GM18858 (cell line): ENCODE measurements around the gene REXO1.
"Not testable (repeated sequence)": the region's sequence is repeated elsewhere in the genome, so short reads cannot be mapped to it uniquely, and the experiment has no call there.

Source experiments
- ATAC-seq: cut with Tn5 transposase; IDR thresholded peaks from one replicate; pipeline ENCODE4 v1.9.1; 2021; ENCODE audit not compliant: unreplicated experiment

Gene REXO1

DNA sequence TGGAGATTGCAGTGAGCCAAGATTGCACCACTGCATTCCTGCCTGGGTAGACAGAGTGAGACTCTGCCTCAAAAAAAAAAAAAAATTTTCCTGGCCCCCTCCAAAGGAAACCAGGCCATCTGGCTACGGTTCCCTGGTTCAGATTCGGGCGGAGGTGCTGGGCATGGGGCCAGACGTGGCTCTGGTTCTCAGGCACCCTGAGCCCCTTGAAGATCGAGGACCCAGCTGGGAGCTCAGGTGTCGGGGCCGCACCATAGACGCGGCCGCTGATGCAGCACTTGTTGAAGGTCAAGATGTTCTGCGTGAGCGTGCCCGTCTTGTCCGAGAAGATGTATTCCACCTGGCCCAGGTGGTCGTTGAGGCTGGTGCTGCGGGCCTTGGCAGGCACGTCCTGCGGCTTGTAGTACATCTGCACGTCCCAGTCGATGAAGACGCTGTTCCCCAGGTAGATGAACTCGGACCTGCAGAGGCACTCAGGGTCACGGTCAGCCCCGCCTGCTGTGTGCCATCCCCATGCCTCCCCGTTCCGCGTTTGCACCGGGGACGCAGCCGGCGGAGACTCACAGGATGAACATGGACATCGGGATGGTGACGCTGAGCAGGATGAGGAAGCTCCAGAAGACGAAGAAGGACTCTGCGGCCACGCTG lies 48.5 kb downstream of the REXO1 start:
- no peak for ATAC-seq

DNA sequence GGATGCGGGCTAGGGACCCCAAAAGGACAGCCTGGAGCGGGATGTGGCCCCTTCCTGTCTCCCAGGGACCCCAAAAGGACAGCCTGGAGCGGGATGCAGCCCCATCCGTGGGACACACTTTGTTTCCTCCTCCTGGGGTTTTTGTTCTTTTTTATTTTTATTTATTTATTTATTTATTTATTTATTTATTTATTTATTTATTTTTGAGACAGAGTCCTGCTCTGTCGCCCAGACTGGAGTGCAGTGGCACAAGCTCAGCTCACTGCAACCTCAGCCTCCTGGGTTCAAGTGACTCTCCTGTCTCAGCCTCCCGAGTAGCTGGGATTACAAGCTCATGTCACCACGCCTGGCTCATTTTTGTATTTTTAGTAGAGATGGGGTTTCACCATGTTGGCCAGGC lies 51.0 kb downstream of the REXO1 start:
- ATAC-seq, result not testable (repeated sequence)

DNA sequence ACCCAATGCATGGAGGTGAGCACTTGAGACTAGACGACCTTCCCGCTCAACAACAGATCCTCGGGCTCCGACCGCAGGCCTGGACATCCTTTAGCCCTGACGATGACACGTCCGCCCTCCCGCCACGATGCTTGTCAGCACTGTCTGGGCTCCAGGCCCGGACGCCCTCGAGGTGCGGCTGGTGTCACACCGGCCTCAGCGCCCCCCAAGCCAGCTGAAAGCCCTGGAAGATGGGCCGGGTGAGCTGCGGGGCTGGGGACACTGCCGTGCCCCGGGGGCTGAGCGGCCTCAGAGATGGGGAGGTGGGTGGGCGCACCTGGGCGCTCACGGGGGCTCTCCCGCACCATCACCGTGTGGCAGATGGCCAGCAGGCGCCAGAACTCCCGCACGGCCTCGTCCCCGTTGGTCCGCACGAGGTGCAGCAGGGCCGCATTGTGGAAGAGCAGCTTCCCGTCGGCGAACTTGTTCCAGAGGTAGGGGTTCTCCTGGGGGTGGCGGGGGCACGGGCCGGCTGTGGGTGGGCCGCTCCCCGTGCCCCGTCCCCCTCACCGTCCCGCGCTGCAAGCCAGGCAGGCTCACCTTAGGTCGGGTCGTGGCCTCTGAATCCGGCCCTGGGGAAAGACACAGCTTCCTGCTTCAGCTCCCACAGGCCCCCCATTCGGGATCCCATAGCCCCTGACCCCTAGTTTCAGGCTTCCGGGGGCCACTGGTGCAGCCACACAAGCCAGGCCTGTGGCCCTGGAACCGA lies 51.7 kb downstream of the REXO1 start:
- no peak for ATAC-seq

GRCh38 chr19:1794424-1795172 lies 53.7 kb downstream of the REXO1 start:
- no peak for ATAC-seq

DNA sequence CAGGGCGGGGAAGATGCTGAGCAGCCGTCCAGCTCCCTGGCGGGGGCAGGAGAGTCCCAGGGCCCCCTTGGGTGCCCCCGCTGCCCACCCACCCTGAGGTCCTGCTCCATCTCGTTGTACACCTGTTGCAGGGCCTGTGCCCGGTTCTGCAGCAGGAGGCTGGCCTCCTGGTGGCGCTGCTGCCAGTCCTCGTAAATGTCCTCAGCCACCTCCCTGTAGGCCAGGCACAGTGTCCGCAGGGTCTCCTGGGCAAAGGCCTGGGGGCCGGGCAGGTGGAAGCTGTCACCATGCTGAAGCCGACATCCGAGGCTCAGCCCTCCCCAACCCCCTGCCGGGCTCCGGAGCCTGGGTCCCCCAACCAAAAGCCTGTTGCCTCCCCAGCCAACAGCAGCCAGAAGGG lies 56.4 kb downstream of the REXO1 start:
- ATAC-seq, result no peak

- no peak for ATAC-seq
Observed at GRCh38 chr19:1790054-1790792, 58.1 kb downstream of the REXO1 start.

DNA sequence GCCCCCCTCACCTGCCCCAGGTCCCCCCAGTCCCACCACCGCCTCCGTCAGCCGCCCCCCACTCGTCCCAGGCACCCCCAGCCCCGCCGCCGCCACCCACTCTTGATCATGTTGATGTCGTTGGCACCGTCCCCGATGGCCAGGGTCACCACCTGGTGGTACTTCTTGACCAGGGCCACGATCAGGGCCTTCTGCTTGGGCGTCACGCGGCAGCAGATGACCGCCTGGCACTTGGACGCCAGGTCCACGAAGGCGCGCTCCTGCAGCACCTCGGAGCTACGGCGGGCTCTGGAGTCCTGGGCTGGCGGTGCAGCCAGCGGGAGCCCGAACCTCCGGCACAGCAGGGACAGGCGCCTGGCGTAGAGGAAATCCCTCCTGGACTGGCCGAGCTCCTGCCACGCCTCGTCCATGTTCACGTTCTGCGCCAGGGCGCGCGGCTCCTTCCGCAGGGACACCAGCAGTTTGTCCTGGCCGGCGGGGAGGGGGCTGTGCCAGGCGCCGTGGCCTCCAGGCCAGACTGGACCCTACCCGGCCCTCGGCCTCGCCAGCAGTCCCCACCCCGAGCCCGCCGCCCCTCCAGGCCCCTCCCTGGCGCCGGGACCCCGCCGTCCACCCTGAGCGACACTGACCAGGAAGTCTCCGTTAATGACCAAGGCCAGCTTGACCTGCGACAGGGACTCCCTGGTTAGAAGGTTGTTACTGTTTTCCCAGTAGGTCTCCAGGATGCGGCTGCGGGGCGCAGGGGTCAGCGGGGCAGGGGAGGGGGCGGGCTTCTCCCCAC lies 58.8 kb downstream of the REXO1 start:
- no peak for ATAC-seq

DNA sequence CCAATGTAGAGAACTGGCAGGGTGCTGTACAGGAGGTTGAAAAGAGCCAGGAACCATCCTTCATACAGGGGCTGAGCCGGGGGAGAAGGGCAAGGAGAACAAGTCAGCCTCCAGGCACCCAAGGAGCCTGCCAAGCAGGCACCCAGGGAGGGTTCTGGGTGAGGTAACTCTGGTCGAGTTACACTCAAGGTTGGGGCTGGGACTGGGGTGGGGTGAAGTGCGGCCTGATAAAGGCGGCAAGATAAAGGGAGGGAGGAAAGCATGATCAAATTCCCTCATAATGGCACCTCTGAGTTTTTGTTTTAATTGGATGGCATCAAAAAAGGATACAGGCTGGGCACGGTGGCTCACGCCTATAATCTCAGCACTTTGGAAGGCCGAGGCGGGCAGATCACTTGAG lies 61.2 kb downstream of the REXO1 start:
- no peak for ATAC-seq

DNA sequence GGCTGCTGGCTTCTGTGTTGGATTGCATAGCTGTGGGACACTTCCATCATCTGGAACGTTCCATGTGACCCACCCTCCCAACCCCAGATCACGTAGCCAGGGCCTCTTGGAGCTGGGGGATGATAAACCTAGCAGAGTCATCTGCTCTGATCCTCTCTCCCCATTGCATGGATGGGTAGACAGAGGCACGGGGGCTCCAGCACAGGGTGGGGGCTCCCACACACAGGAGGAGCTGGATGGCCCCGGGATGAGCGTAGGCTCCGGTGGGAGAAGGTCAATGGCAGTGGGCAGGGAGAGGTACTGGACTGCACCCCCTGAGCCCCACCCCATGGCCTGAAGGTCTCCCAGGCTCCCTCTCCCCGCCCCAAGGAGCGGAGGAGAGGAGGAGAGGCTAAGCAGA lies 61.6 kb downstream of the REXO1 start:
- no peak for ATAC-seq

DNA sequence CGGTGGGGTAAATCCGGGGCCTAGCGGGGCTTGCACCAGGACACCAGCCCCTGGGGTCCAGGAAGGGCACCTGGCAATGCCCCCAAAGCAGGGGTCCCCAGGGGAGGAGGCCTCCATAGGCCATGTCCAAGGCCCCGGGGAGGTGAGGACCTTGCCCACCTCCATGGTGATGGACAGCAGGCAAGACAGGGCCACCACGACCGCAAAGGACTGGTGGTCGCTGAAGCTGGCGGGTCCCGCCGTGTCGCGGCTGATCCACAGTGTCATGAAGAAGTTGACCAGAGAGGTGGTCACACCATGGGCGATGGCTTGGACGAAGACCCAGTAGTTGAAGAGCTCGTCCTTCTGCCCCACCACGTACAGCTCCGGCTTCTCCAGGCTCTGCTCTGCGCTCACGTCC lies 63.0 kb downstream of the REXO1 start:
- ATAC-seq, result no peak

DNA sequence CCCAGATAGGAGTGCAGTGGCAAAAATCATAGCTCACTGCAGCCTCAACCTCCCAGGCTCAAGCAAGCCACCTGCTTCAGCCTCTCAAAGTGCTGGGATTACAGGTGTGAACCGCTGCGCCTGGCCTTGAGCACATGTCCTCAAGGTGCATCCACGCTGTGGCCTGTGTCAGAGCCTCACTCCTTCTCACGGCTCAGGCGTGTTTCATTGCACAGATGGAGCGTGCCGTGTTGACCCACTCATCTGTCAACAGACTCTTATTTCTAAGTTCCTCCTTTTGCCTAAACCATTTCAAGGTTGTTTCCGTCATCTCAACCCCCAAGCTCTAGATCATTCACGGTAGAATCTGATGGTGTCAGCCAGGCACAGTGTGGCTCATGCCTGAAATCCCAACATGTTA lies 64.4 kb downstream of the REXO1 start:
- ATAC-seq, result no peak

DNA sequence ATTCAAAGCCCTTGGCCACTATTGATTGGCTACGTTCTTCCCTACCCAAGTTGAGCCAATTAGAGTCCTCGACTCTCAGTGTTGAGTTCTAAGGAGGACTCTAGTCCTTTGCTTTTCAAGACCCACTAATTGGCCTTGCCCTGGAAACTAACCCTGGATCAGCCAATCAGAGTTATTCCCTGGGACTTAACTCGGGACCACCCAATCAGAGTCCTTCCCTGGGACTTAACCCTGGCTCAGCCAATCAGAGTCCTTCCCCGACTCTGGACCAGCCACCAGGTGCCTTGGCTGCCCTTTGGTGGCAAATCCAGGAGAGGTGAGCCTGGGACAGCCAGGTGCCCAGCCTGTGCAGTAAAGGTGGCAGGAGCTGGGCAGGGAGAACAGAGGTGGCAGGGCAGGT lies 64.9 kb downstream of the REXO1 start:
- ATAC-seq, result no peak

GRCh38 chr19:1782521-1782920 lies 65.8 kb downstream of the REXO1 start:
- no peak for ATAC-seq

DNA sequence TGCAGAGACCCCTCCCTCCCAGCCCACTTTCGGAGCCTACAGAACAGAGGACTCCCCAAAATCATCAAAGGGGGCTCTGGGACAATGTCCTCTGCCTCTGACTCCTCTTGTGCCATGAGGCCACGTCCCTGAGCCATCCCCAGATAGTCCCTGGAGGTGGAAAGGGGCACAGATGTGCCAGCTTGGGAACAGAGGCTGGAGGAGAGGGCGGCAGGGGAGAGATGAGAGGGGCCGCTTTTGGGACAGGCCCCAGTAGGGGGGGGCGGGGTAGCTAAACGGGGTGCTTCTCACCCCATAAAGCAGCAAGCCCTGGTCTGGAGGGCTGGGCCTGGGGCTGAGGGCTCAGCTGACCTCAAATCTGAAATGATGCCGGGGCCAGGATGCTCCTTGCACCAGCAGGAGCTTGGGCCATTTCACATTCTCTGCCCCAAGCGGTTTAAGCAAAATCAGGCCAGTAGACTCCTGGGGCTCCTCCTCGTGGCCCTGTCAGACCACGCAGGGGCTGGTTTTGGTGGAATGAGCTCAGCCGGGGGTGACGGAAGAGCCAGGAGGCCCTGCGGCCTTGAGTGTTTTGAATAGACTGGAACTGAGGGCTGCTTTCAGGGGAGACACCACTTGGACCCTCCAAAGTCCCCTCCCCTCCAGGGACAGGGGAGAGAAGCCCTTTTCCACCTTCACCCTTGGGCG lies 67.9 kb downstream of the REXO1 start:
- no peak for ATAC-seq

DNA sequence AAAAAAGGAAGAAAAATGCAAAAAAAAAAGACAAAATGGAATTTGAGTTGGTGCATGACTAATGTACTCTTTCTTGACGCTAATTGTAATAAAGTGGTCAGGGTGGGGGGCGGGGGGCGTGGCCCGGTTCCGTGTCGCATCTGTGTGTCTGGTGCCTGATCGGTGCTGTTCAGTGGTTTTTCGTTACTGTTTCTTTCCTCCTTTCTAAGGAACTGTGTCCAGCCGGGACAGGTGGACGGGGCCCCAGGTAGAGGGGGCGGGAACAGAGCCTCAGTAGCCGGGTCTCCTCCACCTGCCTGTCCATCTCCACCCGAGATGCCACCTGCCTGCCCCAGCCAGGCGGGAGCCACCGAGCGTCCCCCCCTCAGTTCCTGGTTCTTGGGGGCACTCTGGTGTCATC lies 68.7 kb downstream of the REXO1 start:
- no peak for ATAC-seq

DNA sequence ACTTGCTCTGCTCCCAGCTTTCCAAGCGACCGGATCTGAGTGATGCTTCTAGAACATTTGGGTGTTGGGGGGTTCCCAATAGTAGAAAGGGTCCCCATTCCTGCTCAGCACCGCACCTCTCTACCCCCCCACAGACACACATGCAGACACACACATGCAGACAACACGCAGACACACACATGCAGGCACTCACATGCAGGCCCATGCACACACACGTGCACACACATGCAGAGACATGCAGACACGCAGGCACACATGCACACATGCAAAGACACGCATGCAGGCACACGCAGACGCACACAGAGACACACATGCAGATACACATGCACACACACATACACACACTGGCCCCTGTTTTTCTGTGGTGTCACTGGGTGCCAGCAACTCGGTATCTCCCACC lies 71.1 kb downstream of the REXO1 start:
- ATAC-seq, result no peak

GRCh38 chr19:1776606-1777147 lies 71.6 kb downstream of the REXO1 start:
- ATAC-seq, result no peak

DNA sequence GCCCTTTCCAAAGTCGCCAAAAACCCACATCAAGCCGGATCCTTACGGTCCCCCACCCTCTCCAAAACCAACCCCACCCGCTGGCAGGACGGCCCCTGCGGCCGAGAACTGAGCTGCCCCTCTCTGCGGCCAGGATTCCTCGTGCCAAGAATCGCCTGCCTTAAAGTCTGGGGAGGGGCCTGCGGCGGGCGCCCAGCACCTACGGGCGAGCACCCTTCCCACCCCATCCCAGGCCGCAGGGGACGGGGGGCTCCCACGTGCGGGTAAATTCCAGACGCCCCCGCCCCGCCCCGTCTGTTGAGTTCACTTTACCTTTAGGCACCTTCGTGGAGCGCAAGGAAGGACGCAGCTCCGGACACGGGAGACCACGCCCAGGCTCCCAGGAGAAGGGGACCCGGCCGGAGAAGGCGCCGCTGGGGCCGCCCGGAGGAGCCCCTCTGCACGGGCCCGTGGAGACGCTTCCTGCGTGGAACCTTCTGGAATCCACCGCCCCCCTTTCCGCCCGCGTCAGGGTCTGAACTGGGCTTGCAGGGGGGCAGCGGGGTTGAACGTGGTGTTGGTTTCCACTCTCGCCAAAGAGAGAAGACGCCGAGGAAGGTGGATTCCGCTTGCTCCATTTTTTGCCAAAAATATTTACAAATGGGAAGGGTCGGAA lies 72.2 kb downstream of the REXO1 start:
- no peak for ATAC-seq
